Erythroblast (primary cell): ENCODE data around the gene NEAT1.

ENCODE experiments used
- GATA1 ChIP-seq: IDR thresholded peaks from 2 replicates; pipeline ENCODE4 v1.6.1; 2011; ENCODE audit warnings: low read depth, mild to moderate bottlenecking, control low read depth, low read length, moderate library complexity
- POLR2A ChIP-seq: IDR thresholded peaks from 2 replicates; pipeline ENCODE4 v1.6.1; 2011; ENCODE audit warnings: mild to moderate bottlenecking, low read length

DNA sequence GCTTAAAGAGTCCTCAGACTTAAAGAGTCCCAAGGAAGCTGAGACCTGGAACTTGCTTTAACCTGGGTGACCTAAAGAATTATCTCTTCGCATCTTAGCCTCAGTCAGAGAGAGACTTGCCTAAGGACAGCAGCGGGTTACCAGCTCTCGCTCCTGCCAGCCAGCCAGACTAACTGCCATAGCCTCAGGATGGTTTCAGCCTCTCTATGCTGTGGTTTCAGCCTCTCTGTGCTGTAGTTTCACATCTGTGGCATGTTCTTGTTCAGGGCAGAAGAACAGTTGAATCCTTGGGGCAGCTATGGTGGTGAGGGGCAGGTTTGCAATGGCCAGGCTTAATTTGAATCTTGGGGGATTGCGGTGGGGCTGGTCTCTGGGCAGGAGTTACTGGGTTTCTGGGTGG, 33.9 kb upstream of the NEAT1 start:
- TF ChIP-seq POLR2A (no peak), GATA1 (no peak)
